Measurements from ENCODE around the gene DLX4.

Gene DLX4

DNA sequence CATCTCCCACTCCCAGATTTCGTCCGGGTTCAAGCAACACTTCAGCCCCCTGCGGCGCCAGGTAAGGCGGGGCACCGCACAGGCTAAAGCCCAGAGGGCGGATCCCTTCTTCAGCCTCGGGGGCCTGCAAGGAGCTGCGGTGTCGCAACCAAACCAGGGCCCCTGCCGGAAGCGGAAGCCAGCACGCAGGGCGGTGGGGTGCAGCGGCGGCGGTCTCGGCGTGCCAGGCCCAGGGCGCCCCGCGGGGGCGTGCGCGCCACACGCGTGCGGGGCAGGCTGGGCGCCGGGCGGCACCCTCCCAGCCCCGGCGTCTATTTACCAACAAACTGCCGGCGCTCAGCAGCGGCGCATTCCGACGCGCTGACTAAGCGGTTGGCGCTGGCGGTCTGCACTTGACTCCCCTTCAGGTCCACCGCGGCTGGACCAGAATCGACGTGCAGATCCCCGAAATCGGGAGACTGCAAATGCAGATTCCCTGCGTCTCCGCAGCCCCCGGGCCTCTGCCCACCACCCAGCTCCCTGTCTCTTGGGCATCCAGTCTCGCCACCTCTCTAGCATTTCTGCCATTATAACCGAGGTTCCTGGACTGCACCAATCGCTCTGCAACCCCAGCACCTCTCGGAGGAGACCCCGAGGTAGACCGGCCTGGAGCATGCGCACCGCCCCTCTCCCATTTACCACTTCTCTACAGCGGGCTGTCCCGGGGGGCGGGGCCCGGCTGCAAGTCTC, 421 bp upstream of the DLX4 start:
- DNase-seq (ENCODE audit: low spot score) = peak; percentile 64

DNA sequence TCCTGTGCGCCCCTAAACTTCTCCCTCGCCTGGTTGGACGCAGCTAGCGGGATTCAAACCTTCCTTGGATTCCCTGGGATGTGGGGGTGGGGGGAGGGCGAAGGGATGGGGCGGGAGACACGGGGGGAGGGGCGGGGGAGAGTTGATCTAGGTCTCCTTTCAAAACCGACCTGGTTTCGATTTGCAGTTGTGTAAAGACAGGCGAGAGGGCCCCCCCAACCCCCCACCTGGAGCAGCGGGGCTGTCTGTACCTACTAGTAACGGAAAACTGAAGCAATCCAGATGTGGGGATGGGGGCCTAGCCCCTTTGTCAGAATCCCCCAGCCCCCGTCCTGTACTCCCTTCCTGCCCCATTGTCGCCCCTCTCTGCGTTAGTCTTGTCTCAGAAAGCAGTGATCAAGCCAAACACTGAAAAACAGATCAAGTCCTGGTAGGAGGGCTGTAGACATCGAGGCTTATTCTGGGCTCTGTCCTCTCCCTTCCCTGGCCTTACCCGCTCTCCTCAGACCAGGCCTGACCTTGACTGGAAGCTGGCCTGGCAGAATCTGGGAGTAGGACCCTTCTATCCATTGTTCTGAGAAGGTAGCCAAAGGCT, 902 bp downstream of the DLX4 start:
- DNase-seq (ENCODE audit: low spot score) = no peak

GRCh38 chr17:49970498-49970897, 1.5 kb downstream of the DLX4 start:
- no peak for DNase-seq (ENCODE audit: low spot score)

DNA sequence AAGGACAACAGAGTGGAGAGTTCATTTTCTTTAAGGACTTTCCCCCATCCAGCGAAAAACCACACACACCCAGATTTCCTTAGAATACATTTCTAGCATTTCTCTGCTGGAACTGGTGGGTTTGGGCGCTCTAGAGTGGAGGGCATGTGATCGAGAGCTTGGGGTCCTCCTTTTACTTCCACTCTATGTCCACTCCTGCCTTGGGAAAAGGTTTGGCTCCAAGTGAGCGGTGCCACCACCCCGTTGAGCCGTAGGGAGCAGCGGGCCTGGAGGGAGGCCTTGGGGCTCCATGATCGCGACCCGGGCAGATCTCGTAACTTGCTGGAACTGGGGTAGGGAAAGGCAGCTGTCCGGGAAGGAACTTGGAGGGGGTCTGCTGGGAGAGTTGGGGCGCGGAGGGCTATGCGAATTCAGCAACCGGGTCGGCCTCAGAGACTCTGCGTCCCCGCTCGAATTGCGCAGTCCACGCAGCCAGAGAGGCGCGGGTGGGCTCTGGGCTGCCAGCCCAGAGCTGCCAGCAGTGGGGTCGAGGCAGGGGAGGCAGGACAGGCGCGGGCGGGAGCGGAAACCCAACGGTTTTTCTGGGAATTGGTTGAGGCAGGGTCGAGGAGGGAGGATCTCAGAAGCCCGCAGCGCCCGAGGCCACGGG, 2.3 kb downstream of the DLX4 start:
- no peak for DNase-seq (ENCODE audit: low spot score)

DNA sequence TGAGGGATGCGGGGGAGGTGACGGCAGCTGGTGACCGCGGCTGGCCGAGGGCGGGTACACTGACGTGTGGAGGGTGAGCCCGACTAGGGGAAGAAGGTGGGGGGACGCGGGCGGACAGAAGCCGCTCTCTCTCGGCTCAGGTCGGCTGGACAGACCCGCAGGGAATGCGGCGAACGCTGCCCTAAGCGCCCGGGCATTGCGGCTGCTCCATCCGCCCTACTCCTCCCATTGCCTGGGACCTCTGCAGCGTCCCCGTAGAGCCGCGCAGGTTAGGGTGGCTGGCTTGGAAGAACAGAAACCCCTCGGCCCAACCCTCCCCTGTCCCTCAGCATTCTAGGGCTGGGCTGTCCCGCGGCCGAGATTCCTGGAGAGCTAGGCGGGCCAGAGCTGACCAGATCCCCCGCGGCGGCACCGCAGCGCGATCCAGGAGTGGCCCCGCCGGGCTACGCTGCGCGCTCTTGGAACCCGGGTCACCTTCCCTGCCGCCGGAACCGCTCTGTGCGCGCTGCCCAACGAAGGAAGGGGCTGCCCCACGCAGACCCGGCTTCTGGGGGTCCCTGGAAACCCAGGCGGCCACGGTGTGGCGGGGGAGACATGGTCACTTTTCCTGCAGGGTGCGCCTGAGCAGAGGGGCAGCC, 3.0 kb downstream of the DLX4 start:
- DNase-seq (ENCODE audit: low spot score) = no peak

- no peak for DNase-seq (ENCODE audit: low spot score)
Observed at GRCh38 chr17:49972486-49973270, 3.7 kb downstream of the DLX4 start.

GRCh38 chr17:49973271-49973615, 4.3 kb downstream of the DLX4 start:
- no peak for DNase-seq (ENCODE audit: low spot score)

DNA sequence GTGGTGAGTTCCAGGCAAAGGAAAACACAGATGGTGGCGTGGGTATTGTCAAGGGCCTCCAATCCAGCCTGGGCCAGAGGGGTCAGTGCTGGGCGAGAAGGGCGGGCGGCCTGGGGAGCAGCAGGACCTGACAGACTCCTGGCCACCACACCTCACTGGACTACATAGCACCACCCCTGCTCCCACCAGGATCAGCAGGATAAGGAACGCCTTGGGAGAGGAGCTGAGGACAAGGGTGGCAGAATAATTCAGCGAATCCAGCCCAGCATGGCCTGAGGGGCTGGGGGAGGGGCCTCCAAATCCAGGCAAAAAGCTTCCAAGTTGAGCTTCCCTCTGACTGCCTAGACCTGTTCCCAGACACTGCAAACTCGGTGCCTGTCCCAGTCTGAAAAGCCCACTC, 6.5 kb downstream of the DLX4 start:
- DNase-seq (ENCODE audit: low spot score) = no peak

DNA sequence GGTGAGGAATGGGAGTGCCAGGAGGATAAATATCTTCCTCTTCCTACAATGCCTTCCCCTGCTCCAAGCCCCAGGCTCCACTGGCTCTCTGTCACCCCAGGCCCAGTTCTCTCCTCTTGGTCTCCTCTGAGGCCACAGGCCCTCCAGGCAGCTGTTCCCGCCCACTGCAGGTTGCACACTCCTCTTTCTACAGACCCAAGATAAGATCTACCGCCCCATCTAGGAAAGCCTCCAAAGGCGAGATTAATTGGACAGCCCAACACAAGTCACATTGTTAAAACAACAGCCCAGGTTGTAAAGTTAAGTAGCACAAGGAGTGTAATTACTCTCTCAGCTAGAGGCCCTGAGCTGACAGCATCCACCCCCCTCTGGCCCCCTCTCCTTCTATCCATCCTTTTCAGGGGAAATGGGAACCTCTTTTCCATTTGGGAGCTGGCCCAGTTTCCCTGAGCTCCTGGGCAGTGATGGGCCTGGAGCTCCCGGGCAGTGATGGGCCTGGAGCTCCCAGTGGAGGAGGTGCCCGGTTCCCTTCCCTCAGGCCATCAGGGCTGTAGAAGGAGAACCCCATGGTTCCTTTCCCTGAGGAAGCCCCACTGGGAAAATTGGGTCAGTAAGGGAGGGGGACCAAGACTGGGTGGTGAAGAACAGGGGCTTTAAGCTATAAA, 7.3 kb downstream of the DLX4 start:
- DNase-seq (ENCODE audit: low spot score) = no peak

GRCh38 chr17:49976828-49977202, 7.8 kb downstream of the DLX4 start:
- DNase-seq (ENCODE audit: low spot score) = no peak

DNA sequence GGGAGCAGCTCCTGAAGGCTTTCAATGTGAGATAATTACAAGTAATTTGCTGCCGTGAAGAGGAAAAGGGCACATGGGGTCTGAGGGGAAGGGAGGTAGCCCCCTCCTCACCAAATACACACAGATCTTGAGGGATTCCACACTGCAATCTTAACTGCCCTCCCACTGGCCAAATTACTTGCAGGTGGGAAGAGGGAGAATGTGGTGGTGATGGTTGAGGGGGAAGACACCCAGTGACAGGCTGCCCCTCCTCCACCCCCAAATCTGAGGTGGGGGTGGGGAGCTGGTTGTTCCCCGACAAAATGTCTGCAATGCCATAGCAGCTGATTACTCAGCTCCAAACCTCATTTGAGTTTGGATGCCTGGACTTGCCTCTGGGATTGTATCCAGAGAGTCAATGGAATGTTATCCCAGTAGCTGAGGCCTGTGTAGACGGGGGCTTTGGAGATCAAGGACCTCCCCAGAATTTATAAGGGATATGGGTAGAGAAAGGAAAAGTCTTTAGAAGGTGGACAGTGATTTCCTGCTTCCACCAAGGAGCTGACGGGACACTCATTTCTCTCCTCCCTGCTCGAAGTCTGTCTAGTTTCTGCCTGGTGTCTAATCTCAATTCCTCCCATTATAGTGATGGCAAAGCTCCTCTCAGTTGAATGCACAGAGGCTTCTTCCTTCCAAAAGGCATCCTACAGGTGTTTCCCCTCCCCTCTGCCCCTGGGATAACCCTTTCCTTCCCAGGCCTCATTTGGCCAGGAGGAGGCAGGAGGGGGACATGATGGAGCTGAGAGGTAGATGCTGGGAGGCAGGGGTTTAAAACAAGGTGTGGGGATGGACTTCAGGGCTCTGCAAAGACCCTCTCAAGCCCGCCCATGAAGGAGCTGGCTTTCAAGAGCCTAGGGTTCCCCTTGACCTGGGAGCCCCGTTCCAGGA, 8.7 kb downstream of the DLX4 start:
- DNase-seq (ENCODE audit: low spot score) = no peak

GRCh38 chr17:49978501-49978900, 9.5 kb downstream of the DLX4 start:
- DNase-seq (ENCODE audit: low spot score) = no peak

- DNase-seq (ENCODE audit: low spot score) = no peak
Observed at GRCh38 chr17:49979748-49980479, 10.9 kb downstream of the DLX4 start.

GRCh38 chr17:49980703-49981197, 11.8 kb downstream of the DLX4 start:
- peak; percentile 57 for DNase-seq (ENCODE audit: low spot score)

GRCh38 chr17:49984283-49984682, 15.3 kb downstream of the DLX4 start:
- DNase-seq (ENCODE audit: low spot score) = no peak

DNA sequence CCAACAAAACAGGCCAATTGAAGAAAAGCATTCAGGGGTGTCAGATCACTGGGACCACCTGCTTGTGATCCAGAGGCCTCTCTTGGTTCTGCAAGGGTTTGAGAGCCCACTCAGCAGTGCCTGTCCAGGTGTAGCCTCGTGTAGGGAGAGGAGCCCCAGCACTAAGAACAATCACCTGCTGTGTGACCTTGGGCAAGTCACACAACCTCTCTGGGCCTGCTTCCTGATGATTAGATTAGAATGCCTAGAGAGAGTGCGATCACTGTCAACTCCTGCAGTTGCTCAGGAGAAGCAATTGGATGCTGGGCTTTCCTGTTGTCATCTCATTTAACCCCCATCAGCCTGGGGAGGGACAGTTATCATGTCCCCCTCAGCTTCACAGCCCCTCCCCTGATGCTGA, 15.8 kb downstream of the DLX4 start:
- DNase-seq (ENCODE audit: low spot score) = no peak

DNA sequence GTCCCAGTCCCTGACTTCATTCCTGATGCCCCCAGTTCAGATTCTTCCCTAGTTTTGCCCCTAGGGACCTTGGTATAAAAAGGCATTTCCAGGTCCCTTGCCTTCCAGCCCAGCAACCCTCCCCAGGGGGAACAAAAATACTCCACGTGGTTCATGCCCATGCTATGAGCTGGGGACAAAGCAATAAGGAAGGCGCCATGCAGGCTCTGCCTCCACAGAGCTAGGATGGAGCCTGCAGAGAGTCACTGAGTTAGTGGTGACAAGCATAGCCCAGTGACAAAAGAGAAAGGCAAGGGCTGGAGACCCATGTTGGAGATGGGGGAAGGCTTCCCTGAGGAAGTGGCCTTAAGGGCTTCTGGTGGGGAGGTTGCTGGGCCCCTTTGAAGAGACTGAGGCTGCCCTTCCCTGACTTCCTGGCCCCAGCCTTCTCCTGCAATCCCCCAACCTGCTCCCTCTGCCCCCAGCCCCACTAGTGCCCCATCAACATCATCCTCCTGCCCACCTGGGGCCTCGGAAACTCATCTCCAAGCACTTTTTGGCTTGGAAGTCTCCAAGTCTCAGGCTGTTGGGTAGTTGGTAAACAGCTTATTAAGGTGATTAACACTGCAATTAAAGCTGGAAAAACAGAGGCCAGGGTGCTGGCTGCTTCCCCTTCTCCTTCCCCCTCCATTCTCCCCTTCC, 16.5 kb downstream of the DLX4 start:
- no peak for DNase-seq (ENCODE audit: low spot score)

DNA sequence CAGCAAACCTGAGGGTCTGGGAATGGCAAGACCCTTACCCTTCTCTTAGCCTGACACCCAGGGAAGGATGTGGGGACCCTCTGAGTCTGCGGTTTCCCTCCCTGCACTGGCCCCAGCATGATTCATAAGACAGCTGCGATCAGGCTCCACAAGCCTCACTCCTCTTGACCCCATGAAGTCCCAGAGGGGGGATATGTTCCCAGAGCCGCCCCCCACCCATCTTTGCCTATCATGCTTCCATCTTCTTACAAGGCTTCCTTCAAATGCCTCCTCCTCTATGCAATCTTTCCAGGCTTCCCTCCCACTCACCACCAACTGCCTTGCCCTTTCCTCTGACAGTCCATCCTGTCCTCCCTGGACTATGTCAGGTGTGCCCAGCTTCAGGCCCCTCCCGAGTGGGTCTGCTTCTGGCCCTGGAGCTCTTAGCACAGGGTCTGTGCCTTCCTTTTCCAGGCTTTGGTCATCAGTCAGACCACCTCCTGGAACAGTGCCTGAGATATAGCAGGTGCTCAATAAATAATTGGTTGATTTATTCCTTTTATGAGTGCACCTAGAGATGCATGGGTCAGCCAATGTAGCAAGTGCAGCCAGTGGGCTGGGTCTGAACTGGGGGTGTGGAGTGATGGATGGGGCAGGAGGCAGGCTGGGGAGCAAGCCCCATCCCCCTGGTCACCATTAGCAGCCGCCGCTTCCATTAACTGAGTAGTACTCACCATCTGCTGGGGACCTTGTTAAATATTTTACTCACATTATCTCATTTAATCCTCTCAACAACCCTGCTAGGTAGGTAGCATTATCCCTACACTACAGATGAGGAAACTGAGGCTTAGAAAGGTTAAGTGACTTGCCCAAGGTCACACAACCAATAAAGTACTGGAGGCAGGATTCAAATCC, 17.7 kb downstream of the DLX4 start:
- DNase-seq (ENCODE audit: low spot score) = no peak

Measured in SK-N-DZ (cell line).